A549 (cell line): Measurements from ENCODE around the gene PIP4K2A. TPM values are rescaled to one million over a fixed set of nuclear protein-coding genes. Genes with fewer than 3 reads are reported as not detected.

Source experiments
- ATAC-seq, 2 experiments: fragments of 200-7000 bp in 1 of 2; fragments of >200 bp in 1 of 2; cut with Nextera tagmentation in 1 of 2; cut with Tn5 transposase in 1 of 2; 3 replicates each; pipeline versions ENCODE4 v1.8.0 to v1.9.1; 2018 to 2020; ENCODE audit warnings: mild to moderate bottlenecking in 1 of 2, moderate library complexity in 1 of 2
- CTCF ChIA-PET: fragments of 300-600 bp; sonication (Branson Sonifier 250); formaldehyde crosslinking; extraction: SDS; loops from one replicate; lab custom pipeline; 2021; ENCODE audit warnings: antibody characterized with exemption, inconsistent platforms; lab: Yijun Ruan, JAX
- POLR2A ChIA-PET: fragments of 350-600 bp; formaldehyde crosslinking; extraction: SDS; loops from one replicate; lab custom pipeline; 2021; ENCODE audit warnings: antibody characterized with exemption, inconsistent platforms; lab: Yijun Ruan, JAX
- DNase-seq, 2 experiments: peaks; one replicate each; pipeline versions ENCODE4 v3.0.0 to v3.0.0-alpha.2; 2011 to 2016; ENCODE audit warnings: low read depth in 1 of 2, low spot score in 1 of 2
- FAIRE-seq: peaks from 2 replicates; lab custom pipeline; 2011; peaks lifted over from hg19 to GRCh38; lab: Jason Lieb, UNC
- H3K27ac ChIP-seq, 2 experiments: fragments of >200 bp; sonication (Bioruptor Twin); formaldehyde crosslinking; 3 replicates each; pipeline ENCODE4 v1.5.1; 2016 to 2017
- H3K4me1 ChIP-seq: fragments of >200 bp; sonication (Bioruptor Twin); formaldehyde crosslinking; 3 replicates; pipeline ENCODE4 v1.6.1; 2016
- H3K4me2 ChIP-seq: fragments of >200 bp; sonication (Bioruptor Twin); formaldehyde crosslinking; 3 replicates; pipeline ENCODE4 v1.6.1; 2016
- H3K4me3 ChIP-seq: fragments of >200 bp; sonication (Bioruptor Twin); formaldehyde crosslinking; 3 replicates; pipeline ENCODE4 v1.5.1; 2016
- H3K9me3 ChIP-seq: fragments of >200 bp; sonication (Bioruptor Twin); formaldehyde crosslinking; 3 replicates; pipeline ENCODE4 v1.6.1; 2016
- BCL3 ChIP-seq: fragments of >200 bp; sonication (Bioruptor Twin); formaldehyde crosslinking; IDR thresholded peaks from 3 replicates; pipeline ENCODE4 v1.6.1; 2016
- BHLHE40 ChIP-seq: IDR thresholded peaks from 2 replicates; pipeline ENCODE4 v1.6.1; 2012; ENCODE audit warnings: low read depth, low read length, inconsistent platforms
- CBX2 ChIP-seq: fragments of 200-600 bp; sonication (generic); IDR thresholded peaks from 2 replicates; pipeline ENCODE4 v1.6.1; 2016; ENCODE audit warnings: low read depth, mild to moderate bottlenecking, borderline replicate concordance
- CEBPB ChIP-seq, 2 experiments: fragments of >200 bp in 1 of 2; sonication (Bioruptor Twin) in 1 of 2; formaldehyde crosslinking in 1 of 2; IDR thresholded peaks; 2 replicates each; pipeline ENCODE4 v1.6.1; 2012 to 2016
- CHD4 ChIP-seq: fragments of 200-600 bp; sonication (generic); IDR thresholded peaks from 2 replicates; pipeline ENCODE4 v1.6.1; 2016; ENCODE audit warnings: antibody characterized with exemption, mild to moderate bottlenecking, borderline replicate concordance
- EHMT2 ChIP-seq: fragments of 200-600 bp; sonication (generic); IDR thresholded peaks from 2 replicates; pipeline ENCODE4 v1.6.1; 2016; ENCODE audit warnings: antibody characterized with exemption, low read depth, mild to moderate bottlenecking, moderate library complexity
- EP300 ChIP-seq, 2 experiments: fragments of >200 bp; sonication (Bioruptor Twin); formaldehyde crosslinking; IDR thresholded peaks; 2 replicates in 1 of 2; 3 replicates in 1 of 2; pipeline ENCODE4 v1.6.1; 2016 to 2017
- FOSB ChIP-seq: fragments of 250-450 bp; sonication (Bioruptor Pico); IDR thresholded peaks from 2 replicates; pipeline ENCODE4 v1.5.0; 2020; ENCODE audit warnings: mild to moderate bottlenecking, moderate library complexity
- FOSL2 ChIP-seq, 2 experiments: fragments of 450-650 bp in 1 of 2; fragments of >200 bp in 1 of 2; sonication (Bioruptor Twin) in 1 of 2; formaldehyde crosslinking; IDR thresholded peaks; 2 replicates each; pipeline versions ENCODE4 v1.5.0 to v1.6.1; 2016 to 2020; ENCODE audit warnings: mild to moderate bottlenecking in 1 of 2, moderate library complexity in 1 of 2
- HMGXB4 ChIP-seq: fragments of 250-450 bp; sonication (Bioruptor Pico); IDR thresholded peaks from 2 replicates; pipeline ENCODE4 v1.5.0; 2021; ENCODE audit warnings: mild to moderate bottlenecking, moderate library complexity, borderline replicate concordance
- JUN ChIP-seq, 2 experiments: fragments of >200 bp; sonication (Bioruptor Twin); formaldehyde crosslinking; IDR thresholded peaks; 2 replicates in 1 of 2; 3 replicates in 1 of 2; pipeline ENCODE4 v1.6.1; 2016 to 2017
- KDM5A ChIP-seq: fragments of 200-600 bp; sonication (generic); IDR thresholded peaks from 2 replicates; pipeline ENCODE4 v1.6.1; 2016; ENCODE audit warnings: antibody characterized with exemption, mild to moderate bottlenecking
- NFE2L2 ChIP-seq: fragments of 150-350 bp; conservative IDR thresholded peaks from 2 replicates; pipeline ENCODE4 v1.6.1; 2014; ENCODE audit warnings: low read length
- NPAS2 ChIP-seq: fragments of 250-450 bp; sonication (Bioruptor Pico); IDR thresholded peaks from 2 replicates; pipeline ENCODE4 v1.8.0; 2022; ENCODE audit warnings: mild to moderate bottlenecking, moderate library complexity, borderline replicate concordance
- POLR2A ChIP-seq: IDR thresholded peaks from 2 replicates; pipeline ENCODE4 v1.6.1; 2012; ENCODE audit warnings: mild to moderate bottlenecking, low read length
- RFX5 ChIP-seq: fragments of 450-650 bp; IDR thresholded peaks from 2 replicates; pipeline ENCODE4 v1.7.1; 2014; ENCODE audit warnings: antibody characterized with exemption, mild to moderate bottlenecking, moderate library complexity
- RNF2 ChIP-seq: fragments of 200-600 bp; sonication (generic); IDR thresholded peaks from 2 replicates; pipeline ENCODE4 v1.6.1; 2016; ENCODE audit warnings: low read depth, mild to moderate bottlenecking, antibody characterized with exemption, moderate library complexity, borderline replicate concordance
- ZFP36 ChIP-seq: fragments of 450-650 bp; IDR thresholded peaks from 2 replicates; pipeline ENCODE4 v1.6.1; 2014; ENCODE audit warnings: borderline replicate concordance; ENCODE audit not compliant: partially characterized antibody
- WGBS: methylation state at CpG from one replicate; pipeline ENCODE4 v1.1.6; 2017; ENCODE audit errors: missing lambda C conversion rate; 5-methylcytosine and 5-hydroxymethylcytosine counted together
- polyA plus RNA-seq, 4 experiments: library from polyadenylated mRNA; depleted of rRNA in 3 of 4; stranded (reverse); fragments of >200 nt; fragmentation: RNase III in 1 of 4; extraction: RNeasy Plus Mini Kit Qiagen cat#74134 plus additional on column Dnase treatment in 1 of 4; gene quantifications; 2 replicates in 3 of 4; 3 replicates in 1 of 4; pipeline ENCODE4 v1.2.3, GENCODE V29; 2011 to 2017
- TF ChIP-seq, protein P1 (sequence below): fragments of 250-450 bp; sonication (Bioruptor Pico); IDR thresholded peaks from 2 replicates; pipeline ENCODE4 v1.5.0; 2020; ENCODE audit warnings: low read depth, mild to moderate bottlenecking, moderate library complexity
- TF ChIP-seq, protein P2 (sequence below): fragments of 200-600 bp; sonication (generic); IDR thresholded peaks from 2 replicates; pipeline ENCODE4 v1.6.1; 2016; ENCODE audit warnings: antibody characterized with exemption, mild to moderate bottlenecking, moderate library complexity

PIP4K2A gene
- polyA plus RNA-seq, 2 of the 4 experiments (the other 2 are of a cell fraction), result 23.1 to 24.0 TPM

- ChIA-PET CTCF (interaction anchor here (1.0 to 1.8 kb wide), 2 partner anchors 8 to 9 kb away, joined by 3 to 8 read pairs; no protein-coding TSS in a partner anchor), POLR2A (no interaction called here)
- TF ChIP-seq BCL3, result no peak
- TF ChIP-seq CBX2, result no peak
- no peak for TF ChIP-seq NFE2L2
- no peak for TF ChIP-seq KDM5A
- TF ChIP-seq EP300 (IDR thresholded peaks at IDR 0.05), result no peak
- no peak for TF ChIP-seq JUN (IDR thresholded peaks at IDR 0.05)
- TF ChIP-seq FOSL2 (IDR thresholded peaks at IDR 0.05), result no peak
- no peak for TF ChIP-seq FOSL2 (CRISPR knock-in tag; IDR thresholded peaks at IDR 0.05)
- no peak for TF ChIP-seq RNF2
- TF ChIP-seq EHMT2, result no peak
- TF ChIP-seq NPAS2, result no peak
- TF ChIP-seq POLR2A, result no peak
- TF ChIP-seq HMGXB4 (CRISPR knock-in tag), result no peak
- TF ChIP-seq, protein P1, sequence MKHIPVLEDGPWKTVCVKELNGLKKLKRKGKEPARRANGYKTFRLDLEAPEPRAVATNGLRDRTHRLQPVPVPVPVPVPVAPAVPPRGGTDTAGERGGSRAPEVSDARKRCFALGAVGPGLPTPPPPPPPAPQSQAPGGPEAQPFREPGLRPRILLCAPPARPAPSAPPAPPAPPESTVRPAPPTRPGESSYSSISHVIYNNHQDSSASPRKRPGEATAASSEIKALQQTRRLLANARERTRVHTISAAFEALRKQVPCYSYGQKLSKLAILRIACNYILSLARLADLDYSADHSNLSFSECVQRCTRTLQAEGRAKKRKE, result no peak
- TF ChIP-seq BHLHE40, result no peak
- TF ChIP-seq RFX5, result no peak
- no peak for TF ChIP-seq CEBPB (IDR thresholded peaks at IDR 0.05)
- TF ChIP-seq FOSB (CRISPR knock-in tag), result no peak
- TF ChIP-seq, protein P2, sequence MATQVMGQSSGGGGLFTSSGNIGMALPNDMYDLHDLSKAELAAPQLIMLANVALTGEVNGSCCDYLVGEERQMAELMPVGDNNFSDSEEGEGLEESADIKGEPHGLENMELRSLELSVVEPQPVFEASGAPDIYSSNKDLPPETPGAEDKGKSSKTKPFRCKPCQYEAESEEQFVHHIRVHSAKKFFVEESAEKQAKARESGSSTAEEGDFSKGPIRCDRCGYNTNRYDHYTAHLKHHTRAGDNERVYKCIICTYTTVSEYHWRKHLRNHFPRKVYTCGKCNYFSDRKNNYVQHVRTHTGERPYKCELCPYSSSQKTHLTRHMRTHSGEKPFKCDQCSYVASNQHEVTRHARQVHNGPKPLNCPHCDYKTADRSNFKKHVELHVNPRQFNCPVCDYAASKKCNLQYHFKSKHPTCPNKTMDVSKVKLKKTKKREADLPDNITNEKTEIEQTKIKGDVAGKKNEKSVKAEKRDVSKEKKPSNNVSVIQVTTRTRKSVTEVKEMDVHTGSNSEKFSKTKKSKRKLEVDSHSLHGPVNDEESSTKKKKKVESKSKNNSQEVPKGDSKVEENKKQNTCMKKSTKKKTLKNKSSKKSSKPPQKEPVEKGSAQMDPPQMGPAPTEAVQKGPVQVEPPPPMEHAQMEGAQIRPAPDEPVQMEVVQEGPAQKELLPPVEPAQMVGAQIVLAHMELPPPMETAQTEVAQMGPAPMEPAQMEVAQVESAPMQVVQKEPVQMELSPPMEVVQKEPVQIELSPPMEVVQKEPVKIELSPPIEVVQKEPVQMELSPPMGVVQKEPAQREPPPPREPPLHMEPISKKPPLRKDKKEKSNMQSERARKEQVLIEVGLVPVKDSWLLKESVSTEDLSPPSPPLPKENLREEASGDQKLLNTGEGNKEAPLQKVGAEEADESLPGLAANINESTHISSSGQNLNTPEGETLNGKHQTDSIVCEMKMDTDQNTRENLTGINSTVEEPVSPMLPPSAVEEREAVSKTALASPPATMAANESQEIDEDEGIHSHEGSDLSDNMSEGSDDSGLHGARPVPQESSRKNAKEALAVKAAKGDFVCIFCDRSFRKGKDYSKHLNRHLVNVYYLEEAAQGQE, result no peak
- no peak for TF ChIP-seq ZFP36
- no peak for TF ChIP-seq CHD4
- Histone ChIP-seq H3K27ac (peak overlapping the region in 1 of 2 experiments; percentile 62; a peak in 3 of 6 replicates), H3K4me3 (no peak overlapping the region), H3K4me2 (peak overlapping the region; percentile 56), H3K4me1 (peaks cover 16% of the 10 kb centered on the region), H3K9me3 (no peaks in the 10 kb centered on the region)
- no peak for FAIRE-seq
- DNase-seq, result no peak
- no peak for ATAC-seq
- 90% methylated on average over 11 of the region's 11 CpGs for WGBS
Measured at GRCh38 chr10:22599636-22600228, 114.6 kb downstream of the PIP4K2A start.
